ENCODE data around the gene SIAH3.

The SIAH3 gene

DNA sequence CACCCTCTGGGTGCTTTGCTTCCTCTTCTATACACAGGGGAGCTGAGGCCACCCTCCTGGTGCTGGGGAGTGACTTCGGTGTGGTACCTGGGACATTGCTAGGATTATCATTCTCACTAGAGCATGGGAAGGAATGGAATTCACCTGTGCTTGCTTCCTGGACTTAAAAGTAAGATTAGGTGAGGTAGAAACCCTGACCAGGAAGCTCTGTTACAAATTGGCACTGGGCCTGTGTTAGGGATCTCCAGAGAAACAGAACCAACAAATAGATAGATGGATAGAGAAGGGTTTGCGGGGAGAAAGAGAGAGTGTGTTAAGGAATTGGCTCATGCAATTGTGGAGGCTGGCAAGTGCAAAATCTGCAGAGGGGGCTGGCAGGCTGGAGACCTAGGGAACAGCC, 13.9 kb upstream of the SIAH3 start:
- ATAC-seq, result no peak
- TF ChIP-seq, protein P1, sequence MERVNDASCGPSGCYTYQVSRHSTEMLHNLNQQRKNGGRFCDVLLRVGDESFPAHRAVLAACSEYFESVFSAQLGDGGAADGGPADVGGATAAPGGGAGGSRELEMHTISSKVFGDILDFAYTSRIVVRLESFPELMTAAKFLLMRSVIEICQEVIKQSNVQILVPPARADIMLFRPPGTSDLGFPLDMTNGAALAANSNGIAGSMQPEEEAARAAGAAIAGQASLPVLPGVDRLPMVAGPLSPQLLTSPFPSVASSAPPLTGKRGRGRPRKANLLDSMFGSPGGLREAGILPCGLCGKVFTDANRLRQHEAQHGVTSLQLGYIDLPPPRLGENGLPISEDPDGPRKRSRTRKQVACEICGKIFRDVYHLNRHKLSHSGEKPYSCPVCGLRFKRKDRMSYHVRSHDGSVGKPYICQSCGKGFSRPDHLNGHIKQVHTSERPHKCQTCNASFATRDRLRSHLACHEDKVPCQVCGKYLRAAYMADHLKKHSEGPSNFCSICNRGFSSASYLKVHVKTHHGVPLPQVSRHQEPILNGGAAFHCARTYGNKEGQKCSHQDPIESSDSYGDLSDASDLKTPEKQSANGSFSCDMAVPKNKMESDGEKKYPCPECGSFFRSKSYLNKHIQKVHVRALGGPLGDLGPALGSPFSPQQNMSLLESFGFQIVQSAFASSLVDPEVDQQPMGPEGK (CRISPR knock-in tag; IDR thresholded peaks at IDR 0.05; ENCODE audit: borderline replicate concordance), result no peak
- TF ChIP-seq PPARA (CRISPR knock-in tag; IDR thresholded peaks at IDR 0.05; ENCODE audit: borderline replicate concordance), result no peak
- TF ChIP-seq, protein P2, sequence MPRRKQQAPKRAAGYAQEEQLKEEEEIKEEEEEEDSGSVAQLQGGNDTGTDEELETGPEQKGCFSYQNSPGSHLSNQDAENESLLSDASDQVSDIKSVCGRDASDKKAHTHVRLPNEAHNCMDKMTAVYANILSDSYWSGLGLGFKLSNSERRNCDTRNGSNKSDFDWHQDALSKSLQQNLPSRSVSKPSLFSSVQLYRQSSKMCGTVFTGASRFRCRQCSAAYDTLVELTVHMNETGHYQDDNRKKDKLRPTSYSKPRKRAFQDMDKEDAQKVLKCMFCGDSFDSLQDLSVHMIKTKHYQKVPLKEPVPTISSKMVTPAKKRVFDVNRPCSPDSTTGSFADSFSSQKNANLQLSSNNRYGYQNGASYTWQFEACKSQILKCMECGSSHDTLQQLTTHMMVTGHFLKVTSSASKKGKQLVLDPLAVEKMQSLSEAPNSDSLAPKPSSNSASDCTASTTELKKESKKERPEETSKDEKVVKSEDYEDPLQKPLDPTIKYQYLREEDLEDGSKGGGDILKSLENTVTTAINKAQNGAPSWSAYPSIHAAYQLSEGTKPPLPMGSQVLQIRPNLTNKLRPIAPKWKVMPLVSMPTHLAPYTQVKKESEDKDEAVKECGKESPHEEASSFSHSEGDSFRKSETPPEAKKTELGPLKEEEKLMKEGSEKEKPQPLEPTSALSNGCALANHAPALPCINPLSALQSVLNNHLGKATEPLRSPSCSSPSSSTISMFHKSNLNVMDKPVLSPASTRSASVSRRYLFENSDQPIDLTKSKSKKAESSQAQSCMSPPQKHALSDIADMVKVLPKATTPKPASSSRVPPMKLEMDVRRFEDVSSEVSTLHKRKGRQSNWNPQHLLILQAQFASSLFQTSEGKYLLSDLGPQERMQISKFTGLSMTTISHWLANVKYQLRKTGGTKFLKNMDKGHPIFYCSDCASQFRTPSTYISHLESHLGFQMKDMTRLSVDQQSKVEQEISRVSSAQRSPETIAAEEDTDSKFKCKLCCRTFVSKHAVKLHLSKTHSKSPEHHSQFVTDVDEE (CRISPR knock-in tag; IDR thresholded peaks at IDR 0.05), result no peak
- no peak for TF ChIP-seq TOX (CRISPR knock-in tag; IDR thresholded peaks at IDR 0.05; ENCODE audit: borderline replicate concordance)
- no peak for TF ChIP-seq TCF4 (CRISPR knock-in tag; IDR thresholded peaks at IDR 0.05; ENCODE audit: borderline replicate concordance)
- no peak for TF ChIP-seq BACH2 (CRISPR knock-in tag; IDR thresholded peaks at IDR 0.05; ENCODE audit: borderline replicate concordance)
- TF ChIP-seq RARB (CRISPR knock-in tag; IDR thresholded peaks at IDR 0.05), result no peak
- TF ChIP-seq ZNF8 (CRISPR knock-in tag; IDR thresholded peaks at IDR 0.05), result no peak
- no peak for TF ChIP-seq ARNTL (CRISPR knock-in tag; IDR thresholded peaks at IDR 0.05; ENCODE audit: borderline replicate concordance, low read depth)
- TF ChIP-seq, protein P3, sequence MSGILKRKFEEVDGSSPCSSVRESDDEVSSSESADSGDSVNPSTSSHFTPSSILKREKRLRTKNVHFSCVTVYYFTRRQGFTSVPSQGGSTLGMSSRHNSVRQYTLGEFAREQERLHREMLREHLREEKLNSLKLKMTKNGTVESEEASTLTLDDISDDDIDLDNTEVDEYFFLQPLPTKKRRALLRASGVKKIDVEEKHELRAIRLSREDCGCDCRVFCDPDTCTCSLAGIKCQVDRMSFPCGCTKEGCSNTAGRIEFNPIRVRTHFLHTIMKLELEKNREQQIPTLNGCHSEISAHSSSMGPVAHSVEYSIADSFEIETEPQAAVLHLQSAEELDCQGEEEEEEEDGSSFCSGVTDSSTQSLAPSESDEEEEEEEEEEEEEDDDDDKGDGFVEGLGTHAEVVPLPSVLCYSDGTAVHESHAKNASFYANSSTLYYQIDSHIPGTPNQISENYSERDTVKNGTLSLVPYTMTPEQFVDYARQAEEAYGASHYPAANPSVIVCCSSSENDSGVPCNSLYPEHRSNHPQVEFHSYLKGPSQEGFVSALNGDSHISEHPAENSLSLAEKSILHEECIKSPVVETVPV (CRISPR knock-in tag; IDR thresholded peaks at IDR 0.05), result no peak
- TF ChIP-seq ESRRG (CRISPR knock-in tag; IDR thresholded peaks at IDR 0.05), result no peak
- no peak for TF ChIP-seq ZFP3 (CRISPR knock-in tag; IDR thresholded peaks at IDR 0.05)
- TF ChIP-seq GLIS3 (CRISPR knock-in tag; IDR thresholded peaks at IDR 0.05), result no peak
- no peak for TF ChIP-seq CSDC2 (CRISPR knock-in tag; IDR thresholded peaks at IDR 0.05)
- no peak for TF ChIP-seq POU6F1 (CRISPR knock-in tag; IDR thresholded peaks at IDR 0.05; ENCODE audit: borderline replicate concordance, low read depth)
- TF ChIP-seq ZNF565 (CRISPR knock-in tag; conservative IDR thresholded peaks at IDR 0.05; ENCODE audit: low read depth), result no peak
- TF ChIP-seq ZC3H10 (CRISPR knock-in tag; IDR thresholded peaks at IDR 0.05), result no peak
- no peak for TF ChIP-seq SNAI2 (CRISPR knock-in tag; IDR thresholded peaks at IDR 0.05)
- no peak for TF ChIP-seq ZNF70 (CRISPR knock-in tag; IDR thresholded peaks at IDR 0.05)

GRCh38 chr13:45863709-45864590, 12.4 kb upstream of the SIAH3 start:
- ATAC-seq, result no peak
- TF ChIP-seq ZNF8 (CRISPR knock-in tag; IDR thresholded peaks at IDR 0.05) (no peak), ZNF565 (CRISPR knock-in tag; conservative IDR thresholded peaks at IDR 0.05; ENCODE audit: low read depth) (no peak), OSR1 (CRISPR knock-in tag; IDR thresholded peaks at IDR 0.05) (no peak), CREB5 (CRISPR knock-in tag; IDR thresholded peaks at IDR 0.05; ENCODE audit: low read depth) (no peak), TCF4 (CRISPR knock-in tag; IDR thresholded peaks at IDR 0.05; ENCODE audit: borderline replicate concordance) (no peak), ISL1 (CRISPR knock-in tag; IDR thresholded peaks at IDR 0.05) (no peak), TOX (CRISPR knock-in tag; IDR thresholded peaks at IDR 0.05; ENCODE audit: borderline replicate concordance) (no peak), ZFP30 (CRISPR knock-in tag; IDR thresholded peaks at IDR 0.05) (no peak), RARB (CRISPR knock-in tag; IDR thresholded peaks at IDR 0.05) (no peak), BACH2 (CRISPR knock-in tag; IDR thresholded peaks at IDR 0.05; ENCODE audit: borderline replicate concordance) (no peak), ZC3H10 (CRISPR knock-in tag; IDR thresholded peaks at IDR 0.05) (no peak), GLIS3 (CRISPR knock-in tag; IDR thresholded peaks at IDR 0.05) (no peak), ESRRG (CRISPR knock-in tag; IDR thresholded peaks at IDR 0.05) (no peak), ARNTL (CRISPR knock-in tag; IDR thresholded peaks at IDR 0.05; ENCODE audit: borderline replicate concordance, low read depth) (no peak), SNAI2 (CRISPR knock-in tag; IDR thresholded peaks at IDR 0.05) (no peak)
- TF ChIP-seq, protein P2 (CRISPR knock-in tag; IDR thresholded peaks at IDR 0.05), result no peak
- TF ChIP-seq, protein P3 (CRISPR knock-in tag; IDR thresholded peaks at IDR 0.05), result no peak
